GM21367 (cell line): ENCODE data around the gene MBL2.

Source experiments
- ATAC-seq: cut with Tn5 transposase; IDR thresholded peaks from one replicate; pipeline ENCODE4 v1.9.1; 2021; ENCODE audit not compliant: unreplicated experiment

Gene MBL2

DNA sequence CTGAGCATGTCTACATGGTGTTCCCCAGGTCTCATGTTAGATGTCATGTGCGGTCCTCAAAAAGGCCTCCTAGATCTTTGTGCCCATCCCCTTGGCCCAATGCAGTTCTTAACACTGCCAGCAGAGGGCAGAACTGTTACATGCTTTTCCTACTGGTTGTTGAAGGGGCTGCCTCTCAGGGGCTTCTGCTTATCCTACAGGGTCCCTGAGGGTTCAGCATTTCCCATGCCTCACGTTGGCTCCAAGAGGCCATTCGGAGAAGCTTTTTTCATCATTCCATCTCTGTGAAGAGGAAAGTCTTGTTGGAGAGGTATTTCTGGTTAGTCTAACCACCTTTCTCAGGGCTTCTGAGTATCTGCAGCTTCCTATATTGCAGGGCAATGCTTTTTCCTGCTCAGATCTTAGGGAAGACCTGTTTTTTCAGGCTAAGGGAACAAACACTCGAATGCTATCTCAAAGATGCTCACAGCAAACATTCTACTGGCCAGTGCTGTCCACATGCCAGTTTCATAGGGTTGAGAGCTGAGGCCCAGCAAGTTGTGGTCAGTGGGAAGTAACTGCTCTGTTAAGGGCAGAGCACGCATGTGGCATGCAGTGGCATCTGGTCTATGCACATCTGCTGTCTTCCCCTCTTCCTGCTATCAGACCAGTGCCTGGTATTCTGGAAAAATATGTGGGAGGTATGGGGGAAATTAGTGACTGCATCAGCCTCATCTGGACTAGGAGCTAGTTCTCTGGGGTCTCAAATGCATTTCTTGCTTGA lies 31.5 kb downstream of the MBL2 start:
- ATAC-seq = peak; percentile 61

- ATAC-seq = no peak
These were observed 32.4 kb downstream of the MBL2 start for GRCh38 chr10:52740155-52740549.

DNA sequence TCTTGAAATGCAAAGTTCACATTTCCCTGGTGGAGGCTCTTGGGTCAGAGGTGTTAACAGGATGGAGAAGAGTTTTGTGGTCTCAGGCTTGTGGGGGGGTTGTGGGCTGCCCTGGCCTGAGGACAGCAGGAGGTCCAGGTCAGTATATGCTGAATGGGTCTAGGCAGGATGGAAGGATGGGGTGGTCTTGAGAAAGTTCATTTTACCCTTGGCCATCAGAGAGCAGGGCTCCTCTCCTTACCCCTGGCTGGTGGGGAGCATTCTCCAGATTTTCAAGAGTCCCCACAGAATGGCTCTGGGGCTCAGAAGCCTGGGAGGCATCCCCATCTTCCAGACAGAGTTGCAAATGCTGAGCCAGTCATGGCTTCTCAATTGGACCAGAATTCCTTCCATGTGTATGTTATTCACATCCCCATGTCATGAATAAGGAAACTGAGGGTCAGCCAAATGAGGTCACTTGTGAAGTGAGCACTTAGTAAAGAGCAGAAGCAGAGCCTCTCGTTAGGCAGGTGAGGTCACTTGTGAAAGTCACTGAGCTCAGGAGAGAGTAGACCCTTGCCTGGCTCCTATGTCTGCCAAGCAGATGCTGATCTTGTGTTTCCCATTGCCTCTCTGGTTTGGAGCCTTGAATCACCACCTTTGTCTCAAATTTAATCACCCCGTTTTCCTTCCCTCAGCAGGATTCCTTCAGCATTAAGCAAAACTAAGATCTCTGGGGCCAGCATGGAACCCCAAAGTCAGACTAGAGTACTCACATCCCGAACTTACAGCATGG lies 33.0 kb downstream of the MBL2 start:
- ATAC-seq = no peak

DNA sequence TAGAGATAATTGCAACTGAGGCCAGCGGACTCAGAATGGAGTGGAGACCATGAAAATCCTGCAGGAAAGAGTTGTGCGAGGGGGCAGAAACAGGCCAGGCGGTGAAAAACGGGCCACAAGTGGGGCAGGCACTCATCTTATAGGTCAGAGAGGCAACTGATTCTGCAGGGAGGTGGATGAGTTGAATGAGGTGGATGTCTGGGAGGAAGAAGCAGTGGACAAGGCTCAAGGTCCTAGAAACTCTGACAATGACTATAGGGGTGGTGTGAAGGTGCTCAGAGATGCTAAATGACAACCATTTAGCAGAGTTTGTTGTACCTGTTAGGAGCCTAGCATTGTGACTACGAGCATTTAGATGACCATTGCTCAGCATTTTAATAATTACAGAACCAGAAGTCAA lies 33.6 kb downstream of the MBL2 start:
- ATAC-seq = no peak

GRCh38 chr10:52729271-52730104 lies 43.1 kb downstream of the MBL2 start:
- peak; percentile 62 for ATAC-seq

DNA sequence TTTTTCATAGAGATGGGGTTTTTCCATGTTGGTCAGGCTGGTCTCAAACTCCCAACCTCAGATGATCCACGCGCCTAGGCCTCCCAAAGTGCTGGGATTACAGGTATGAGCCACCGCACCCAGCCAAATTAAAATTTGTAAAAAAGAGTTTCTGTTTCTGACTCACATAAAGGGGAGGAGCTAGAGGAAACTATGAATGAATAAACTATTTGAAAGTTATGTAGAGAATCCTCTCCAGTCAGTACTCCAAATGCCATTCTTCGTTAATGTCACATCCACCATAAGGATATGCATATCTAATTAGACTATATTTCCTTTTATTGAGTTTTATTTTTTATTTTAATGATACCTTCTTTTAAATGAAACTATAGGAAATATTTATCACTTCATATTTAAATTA lies 52.6 kb downstream of the MBL2 start:
- ATAC-seq = no peak
